HG03095 (cell line): ENCODE measurements around the gene CEP63.

Experiments used
- ATAC-seq: cut with Tn5 transposase; IDR thresholded peaks from one replicate; pipeline ENCODE4 v1.9.1; 2021; ENCODE audit warnings: moderate library complexity; ENCODE audit not compliant: unreplicated experiment

The CEP63 gene

GRCh38 chr3:134606033-134607025 lies 120.5 kb downstream of the CEP63 start:
- ATAC-seq, result no peak

- ATAC-seq, result no peak
These were observed 121.5 kb downstream of the CEP63 start for GRCh38 chr3:134607054-134608022.

GRCh38 chr3:134608023-134608770 lies 122.3 kb downstream of the CEP63 start:
- no peak for ATAC-seq

GRCh38 chr3:134608771-134609435 lies 123.0 kb downstream of the CEP63 start:
- no peak for ATAC-seq

- ATAC-seq, result no peak
These were observed 124.1 kb downstream of the CEP63 start for GRCh38 chr3:134609821-134610431.

GRCh38 chr3:134610432-134611385 lies 124.9 kb downstream of the CEP63 start:
- ATAC-seq, result no peak

GRCh38 chr3:134611516-134611915 lies 125.7 kb downstream of the CEP63 start:
- no peak for ATAC-seq

- no peak for ATAC-seq
These were observed 127.2 kb downstream of the CEP63 start for GRCh38 chr3:134613006-134613520.

GRCh38 chr3:134614955-134615354 lies 129.1 kb downstream of the CEP63 start:
- no peak for ATAC-seq

GRCh38 chr3:134615743-134616142 lies 129.9 kb downstream of the CEP63 start:
- ATAC-seq, result no peak

GRCh38 chr3:134617608-134618477 lies 132.0 kb downstream of the CEP63 start:
- no peak for ATAC-seq

- no peak for ATAC-seq
These were observed 132.8 kb downstream of the CEP63 start for GRCh38 chr3:134618478-134619300.

GRCh38 chr3:134619301-134619615 lies 133.4 kb downstream of the CEP63 start:
- ATAC-seq, result no peak

- ATAC-seq, result no peak
These were observed 134.1 kb downstream of the CEP63 start for GRCh38 chr3:134619884-134620445.

- no peak for ATAC-seq
These were observed 134.7 kb downstream of the CEP63 start for GRCh38 chr3:134620476-134621115.

- ATAC-seq, result no peak
These were observed 136.0 kb downstream of the CEP63 start for GRCh38 chr3:134621854-134622253.
